ENCODE data around the gene NR1D1.

Gene NR1D1

GRCh38 chr17:40130352-40131042 lies 30.1 kb upstream of the NR1D1 start:
- no peak for TF ChIP-seq CTCF (IDR thresholded peaks at IDR 0.05; ENCODE audit: low read depth, low read length, missing control alignments)
- no peak for DNase-seq (ENCODE audit: extremely low read depth, low read depth)
- H3K4me3 ChIP-seq (replicated peaks; ENCODE audit: low read depth, low read length) = no peak overlapping the region

GRCh38 chr17:40129498-40129897 lies 29.1 kb upstream of the NR1D1 start:
- H3K4me3 ChIP-seq (replicated peaks; ENCODE audit: low read depth, low read length) = no peak overlapping the region
- no peak for TF ChIP-seq CTCF (IDR thresholded peaks at IDR 0.05; ENCODE audit: low read depth, low read length, missing control alignments)
- no peak for DNase-seq (ENCODE audit: extremely low read depth, low read depth)

- no peak for TF ChIP-seq CTCF (IDR thresholded peaks at IDR 0.05; ENCODE audit: low read depth, low read length, missing control alignments)
- DNase-seq (ENCODE audit: extremely low read depth, low read depth) = no peak
Measured at GRCh38 chr17:40124279-40125141, 24.1 kb upstream of the NR1D1 start.

GRCh38 chr17:40123811-40124114 lies 23.4 kb upstream of the NR1D1 start:
- peak overlapping the region; percentile 91 for H3K4me3 ChIP-seq (replicated peaks; ENCODE audit: low read depth, low read length)
- DNase-seq (ENCODE audit: extremely low read depth, low read depth) = no peak
- no peak for TF ChIP-seq CTCF (IDR thresholded peaks at IDR 0.05; ENCODE audit: low read depth, low read length, missing control alignments)

More at GRCh38 chr17:40124279-40125141, 24.1 kb upstream of the NR1D1 start:
- peak overlapping the region; percentile 91 for H3K4me3 ChIP-seq (replicated peaks; ENCODE audit: low read depth, low read length)

- peak overlapping the region; percentile 91 for H3K4me3 ChIP-seq (replicated peaks; ENCODE audit: low read depth, low read length)
- no peak for TF ChIP-seq CTCF (IDR thresholded peaks at IDR 0.05; ENCODE audit: low read depth, low read length, missing control alignments)
- DNase-seq (ENCODE audit: extremely low read depth, low read depth) = no peak
Measured at GRCh38 chr17:40122999-40123810, 22.8 kb upstream of the NR1D1 start.

GRCh38 chr17:40122136-40122998 lies 22.0 kb upstream of the NR1D1 start:
- peak overlapping the region; percentile 91 for H3K4me3 ChIP-seq (replicated peaks; ENCODE audit: low read depth, low read length)
- TF ChIP-seq CTCF (IDR thresholded peaks at IDR 0.05; ENCODE audit: low read depth, low read length, missing control alignments) = no peak
- no peak for DNase-seq (ENCODE audit: extremely low read depth, low read depth)

Data from HFF-Myc (cell line).